SW480 (cell line): ENCODE measurements around the gene SH3TC1.

Experiments used
- DNase-seq: peaks from one replicate; pipeline ENCODE4 v3.0.0-alpha.2; 2016; ENCODE audit warnings: low spot score

Gene SH3TC1

DNA sequence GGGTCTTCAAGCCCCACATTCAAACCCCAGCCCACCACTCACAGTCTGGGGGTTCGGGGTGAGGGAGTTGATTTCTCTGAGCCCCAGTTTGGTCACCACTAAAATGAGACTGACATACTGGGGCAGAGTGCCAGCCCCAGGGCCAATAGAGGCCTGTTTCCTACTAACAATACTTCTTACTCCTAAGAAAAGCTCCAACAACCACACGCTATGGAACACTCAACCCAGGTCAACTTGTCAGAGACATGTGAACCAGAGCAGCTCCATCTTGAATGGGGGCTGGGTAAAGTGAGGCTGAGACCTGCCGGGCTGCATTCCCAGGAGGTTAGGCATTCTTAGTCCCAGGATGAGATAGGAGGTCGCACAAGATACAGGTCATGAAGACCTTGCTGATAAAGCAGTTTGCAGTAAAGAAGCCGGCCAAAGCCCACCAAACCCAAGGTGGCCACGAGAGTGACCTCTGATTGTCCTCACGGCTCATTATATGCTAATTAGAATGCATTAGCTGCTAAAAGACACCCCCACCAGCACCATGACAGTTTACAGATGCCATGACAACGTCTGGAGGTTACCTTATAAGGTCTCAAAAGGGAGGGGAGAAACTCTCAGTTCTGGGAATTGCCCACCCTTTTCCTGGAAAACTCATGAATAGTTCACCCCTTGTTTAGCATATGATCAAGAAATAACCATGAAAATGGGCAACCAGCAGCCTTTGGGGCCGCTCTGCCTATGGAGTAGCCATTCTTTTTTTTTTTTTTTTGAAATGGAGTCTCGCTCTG, 43.9 kb downstream of the SH3TC1 start:
- no peak for DNase-seq

DNA sequence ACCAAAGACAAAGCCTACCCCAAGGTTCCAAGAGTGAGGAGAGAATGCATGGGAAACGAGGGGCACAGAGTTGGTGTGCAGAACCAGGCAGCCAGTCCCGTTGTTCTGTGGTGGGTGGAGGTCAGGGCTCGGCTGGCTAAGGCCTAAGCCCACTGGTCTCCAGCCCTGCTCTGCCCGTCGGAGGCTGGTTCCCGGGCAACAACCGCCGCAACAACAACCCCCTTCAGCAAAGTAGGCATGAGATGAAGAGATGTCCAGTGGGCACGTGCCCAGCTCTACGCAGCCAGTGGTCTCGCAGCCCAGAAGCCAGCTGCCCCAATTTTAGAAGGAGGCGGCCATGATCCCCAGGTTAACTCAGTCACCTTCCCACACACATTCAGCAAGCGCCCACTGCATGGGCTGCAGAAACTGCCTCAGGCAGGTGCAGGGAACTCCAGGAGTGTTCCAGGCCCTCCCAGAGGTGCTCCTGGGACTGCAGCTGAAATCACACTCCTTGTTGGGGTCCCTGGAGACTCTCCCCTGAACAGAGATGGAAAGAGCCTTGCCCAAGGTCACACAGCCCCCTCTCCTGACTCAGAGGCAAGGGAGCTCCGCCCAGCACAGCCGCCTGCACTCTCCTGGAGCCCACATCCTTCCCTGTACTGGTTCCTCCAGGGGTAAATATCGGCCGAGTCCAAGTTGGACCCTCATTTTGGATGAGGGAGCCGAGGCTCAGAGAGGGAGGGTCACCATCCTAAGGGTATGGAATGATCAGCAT, 45.1 kb downstream of the SH3TC1 start:
- DNase-seq, result no peak

DNA sequence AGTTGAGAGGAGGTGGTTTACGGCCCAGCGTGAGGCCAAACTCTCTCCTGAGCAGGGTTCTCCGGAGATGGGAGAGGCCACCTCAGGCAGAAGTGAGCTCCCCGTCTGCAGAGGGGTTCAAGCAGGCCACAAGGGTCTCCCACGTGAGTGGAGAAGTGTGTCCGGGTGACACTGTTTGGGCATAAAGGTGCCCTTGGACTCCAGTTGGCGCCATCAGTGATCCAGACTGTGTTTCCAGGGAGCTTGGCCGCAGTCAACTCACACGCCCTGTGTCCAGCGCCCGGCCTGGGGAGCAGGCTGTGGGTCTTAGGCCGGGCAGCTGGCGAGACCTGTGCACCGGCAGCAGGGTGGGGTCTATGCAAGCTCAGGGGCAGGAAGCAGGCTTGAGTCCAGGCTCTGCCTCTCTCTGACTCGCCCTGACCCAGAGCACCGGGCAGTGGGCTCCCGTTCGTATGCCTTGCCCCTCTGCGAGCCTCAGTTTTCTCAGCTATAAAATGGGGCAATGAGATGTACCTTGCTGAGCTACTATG, 45.9 kb downstream of the SH3TC1 start:
- no peak for DNase-seq

DNA sequence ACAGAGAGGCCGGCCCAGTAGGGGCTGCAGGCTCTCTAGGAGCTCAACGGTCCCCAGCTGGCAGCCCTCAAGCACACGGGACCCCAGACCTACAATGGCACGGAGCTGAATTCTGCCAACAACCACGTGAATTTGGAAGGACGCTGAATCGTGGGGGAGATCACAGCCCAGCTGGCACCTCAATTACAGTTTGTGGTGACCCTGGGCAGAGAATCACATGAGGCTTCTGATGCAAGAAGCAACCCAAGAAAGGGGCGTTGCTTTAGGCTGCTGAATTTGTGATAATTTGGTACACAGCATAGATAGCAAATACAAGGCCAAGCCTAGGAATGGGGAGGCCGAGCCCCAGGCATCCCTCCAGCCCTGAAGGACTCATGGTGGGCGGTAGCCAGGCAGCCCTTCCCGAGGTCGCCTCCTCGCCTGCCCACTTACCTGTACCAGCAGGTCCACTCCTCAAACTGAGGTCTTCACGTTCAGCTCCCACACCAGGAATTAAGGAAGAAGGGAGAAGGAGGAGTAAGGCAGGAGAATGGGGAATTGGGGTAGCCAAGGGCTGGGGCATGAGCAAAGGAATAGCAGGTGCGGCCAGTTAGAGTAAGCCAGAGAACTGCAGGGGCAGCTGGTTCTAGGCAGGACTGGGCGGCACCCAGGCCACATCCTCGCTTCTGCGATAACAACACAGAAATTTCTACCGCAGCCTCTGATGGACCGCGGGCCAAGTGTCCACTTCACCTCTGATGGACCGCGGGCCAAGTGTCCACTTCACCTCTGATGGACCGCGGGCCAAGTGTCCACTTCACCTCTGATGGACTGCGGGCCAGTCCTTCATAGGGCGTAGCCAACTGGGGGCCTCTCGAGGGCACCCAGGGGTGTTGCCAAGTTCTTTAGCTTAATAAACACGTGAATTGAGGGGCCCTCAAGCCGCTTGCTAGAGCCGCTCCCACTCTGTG, 47.1 kb downstream of the SH3TC1 start:
- no peak for DNase-seq

DNA sequence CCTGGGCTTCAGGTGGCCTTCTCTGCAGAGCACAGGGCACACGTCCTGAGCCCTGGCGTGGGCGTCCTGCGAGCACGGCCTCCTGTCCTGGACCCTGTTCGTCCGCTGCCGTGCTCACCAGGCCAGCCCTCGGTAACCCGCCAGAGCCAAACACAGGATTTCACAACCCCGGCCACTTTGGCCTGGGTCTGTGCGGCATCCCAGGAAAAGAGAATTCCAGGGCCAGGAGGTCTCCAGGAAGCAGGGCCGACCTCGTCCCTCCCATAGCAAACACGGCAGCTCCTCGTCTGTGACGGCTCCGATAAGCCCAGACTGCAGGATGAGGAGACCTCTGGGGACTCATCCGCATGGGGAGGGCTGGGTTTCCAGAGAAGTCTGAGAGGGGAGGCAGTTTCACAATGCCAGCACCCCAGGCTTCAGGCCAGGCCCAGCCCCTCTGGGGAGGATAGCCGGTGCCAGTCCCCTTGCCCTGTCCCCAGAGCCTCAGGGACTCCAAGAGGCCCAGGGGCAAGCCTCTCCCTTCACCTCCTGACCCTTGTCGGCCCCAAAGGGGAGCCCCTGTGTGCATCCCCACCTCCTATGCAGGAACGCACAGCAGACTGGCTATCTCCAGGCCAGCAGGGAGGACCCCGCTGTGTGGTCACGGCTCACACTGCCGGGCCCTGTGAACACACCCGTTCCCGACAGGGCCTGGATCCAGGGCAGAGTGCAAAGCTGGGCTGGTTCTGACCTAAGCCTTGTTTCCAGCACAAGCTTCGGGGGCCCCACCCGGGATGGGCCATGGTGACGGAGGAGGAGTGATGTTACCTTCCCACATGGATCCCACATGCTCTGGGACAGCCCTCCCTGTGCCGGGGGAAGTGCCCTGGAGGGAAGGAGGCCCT, 48.2 kb downstream of the SH3TC1 start:
- no peak for DNase-seq

DNA sequence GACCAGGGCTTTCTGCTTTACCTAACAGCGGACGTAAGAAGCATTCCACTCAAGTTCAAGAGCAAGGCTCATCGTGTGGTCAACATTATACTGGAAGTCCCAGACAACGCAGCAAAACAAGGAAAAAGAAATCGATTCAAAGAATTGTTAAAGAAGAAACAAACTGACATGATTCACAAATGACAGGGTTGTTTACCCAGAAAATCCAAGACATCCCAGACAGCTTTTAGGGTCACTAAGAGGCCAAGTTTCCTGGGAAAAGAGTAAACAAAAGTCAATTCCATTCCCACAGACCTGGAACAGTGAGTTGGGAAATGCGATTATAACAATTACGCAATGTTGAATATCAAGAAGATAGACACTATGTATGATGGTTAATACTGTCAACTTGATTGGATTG, 49.0 kb downstream of the SH3TC1 start:
- no peak for DNase-seq

DNA sequence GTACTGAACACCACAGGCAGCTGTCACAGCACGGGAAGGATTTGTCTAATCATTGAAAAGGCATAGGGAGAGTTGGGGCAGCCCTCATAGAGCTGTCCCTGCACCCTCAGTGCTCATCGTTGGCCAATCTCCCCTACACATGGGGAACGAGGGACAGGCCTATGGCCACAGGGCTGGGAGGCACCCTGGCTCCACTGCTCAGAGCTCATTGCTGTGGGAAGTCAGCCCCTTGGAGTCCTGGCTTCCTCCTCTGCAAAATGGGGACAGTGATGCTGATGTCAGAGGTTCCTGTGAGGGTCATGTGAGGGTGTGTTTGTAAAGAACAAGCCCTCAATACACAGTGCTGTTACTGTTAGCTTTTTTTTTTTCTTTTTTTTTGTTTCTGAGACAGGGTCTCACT, 51.1 kb downstream of the SH3TC1 start:
- no peak for DNase-seq

DNA sequence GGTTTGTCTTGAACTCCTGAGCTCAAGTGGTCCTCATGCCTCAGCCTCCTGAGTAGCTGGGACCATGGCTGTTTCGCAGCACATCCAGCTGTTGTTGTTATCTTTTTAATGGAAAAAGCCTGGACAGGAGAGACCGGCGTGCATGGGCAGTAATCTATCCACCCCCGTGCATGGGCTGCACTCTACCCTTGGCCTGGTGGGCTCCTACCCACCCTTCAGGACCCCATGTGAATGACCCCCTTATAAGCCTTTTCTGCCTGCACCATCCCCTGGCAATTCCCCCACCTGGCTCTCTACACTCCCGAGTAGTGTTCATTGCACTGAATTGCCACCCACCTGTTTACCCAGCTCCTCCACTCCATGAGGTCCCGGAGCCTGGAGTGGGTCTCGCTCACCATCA, 51.5 kb downstream of the SH3TC1 start:
- DNase-seq, result no peak

DNA sequence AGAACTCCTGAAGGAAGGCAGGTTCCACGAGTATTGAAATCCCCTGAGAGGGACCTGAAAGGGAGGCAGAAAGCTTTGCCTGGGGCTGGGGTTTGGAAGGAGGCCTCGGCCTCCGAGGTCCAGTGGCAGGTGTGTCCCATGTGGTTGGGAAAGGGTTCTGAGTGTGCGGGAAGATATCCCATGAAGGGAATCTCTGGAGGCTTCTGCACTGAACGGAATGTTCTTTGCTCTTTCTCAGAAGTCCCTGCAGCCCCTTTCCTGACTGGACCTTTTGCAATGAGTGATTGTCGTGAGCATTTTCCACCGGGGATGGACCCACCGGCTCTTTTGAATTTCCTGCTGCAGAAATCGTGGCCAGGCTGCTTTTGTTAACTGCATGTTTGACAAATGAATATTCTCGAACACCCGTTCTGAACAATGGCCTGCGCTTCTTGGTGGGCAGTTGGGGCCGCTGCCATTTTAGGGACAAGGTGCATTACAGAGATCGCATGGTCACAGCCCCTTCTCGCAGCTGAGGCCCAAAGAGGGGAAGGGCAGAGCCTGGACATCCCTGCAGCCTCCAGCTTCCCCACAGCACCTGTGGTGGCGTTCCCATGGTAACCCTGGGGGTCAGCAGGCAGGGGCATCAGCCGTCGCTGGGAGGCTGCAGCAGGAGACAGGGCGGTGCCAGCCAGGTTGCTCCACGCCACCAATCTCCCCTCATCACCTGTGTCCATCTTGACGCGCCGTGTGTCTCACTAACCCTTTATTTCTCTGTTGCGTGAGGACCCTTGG, 52.2 kb downstream of the SH3TC1 start:
- DNase-seq, result no peak

DNA sequence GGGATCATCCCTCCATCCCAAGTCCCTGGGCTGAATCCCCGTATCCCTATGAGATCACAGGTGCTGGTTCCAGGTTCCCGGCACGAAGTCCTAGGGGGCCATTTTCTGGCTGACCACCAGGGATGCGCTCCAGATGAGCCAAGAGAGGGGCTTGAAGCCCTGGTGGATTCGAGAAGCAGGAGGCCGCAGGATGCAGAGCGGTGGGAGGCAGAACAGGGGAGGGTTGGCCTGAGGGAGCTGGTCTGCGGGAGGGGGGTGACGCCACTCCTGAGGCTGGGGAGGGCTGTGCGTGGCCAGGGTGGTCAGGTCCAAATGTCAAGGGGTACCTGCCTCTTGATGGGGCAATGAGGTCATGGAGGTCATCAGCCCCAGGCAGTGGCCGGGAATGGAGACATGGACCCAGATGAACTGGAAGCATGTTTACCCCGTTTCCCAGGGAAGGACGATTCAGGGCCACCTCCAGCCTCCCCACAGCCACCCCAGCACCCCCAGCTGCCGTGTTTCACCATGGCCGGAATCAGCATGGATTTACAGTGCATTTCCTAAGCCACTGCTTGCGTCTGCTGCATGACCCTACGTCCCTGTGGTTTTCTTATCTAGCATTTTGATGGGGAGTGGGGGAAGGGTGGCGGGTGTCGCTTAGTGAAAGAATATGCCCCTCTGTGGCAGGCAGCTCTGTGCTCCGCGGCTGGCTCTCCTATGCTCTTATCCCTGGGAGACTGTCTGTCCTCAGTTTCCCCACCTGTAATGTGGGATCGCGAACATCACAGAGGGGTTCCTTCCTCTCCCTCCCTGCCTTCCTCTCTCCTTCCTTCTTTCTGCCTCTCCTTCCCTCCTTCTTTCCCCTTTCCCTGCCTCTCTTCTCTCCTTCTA, 53.4 kb downstream of the SH3TC1 start:
- no peak for DNase-seq

DNA sequence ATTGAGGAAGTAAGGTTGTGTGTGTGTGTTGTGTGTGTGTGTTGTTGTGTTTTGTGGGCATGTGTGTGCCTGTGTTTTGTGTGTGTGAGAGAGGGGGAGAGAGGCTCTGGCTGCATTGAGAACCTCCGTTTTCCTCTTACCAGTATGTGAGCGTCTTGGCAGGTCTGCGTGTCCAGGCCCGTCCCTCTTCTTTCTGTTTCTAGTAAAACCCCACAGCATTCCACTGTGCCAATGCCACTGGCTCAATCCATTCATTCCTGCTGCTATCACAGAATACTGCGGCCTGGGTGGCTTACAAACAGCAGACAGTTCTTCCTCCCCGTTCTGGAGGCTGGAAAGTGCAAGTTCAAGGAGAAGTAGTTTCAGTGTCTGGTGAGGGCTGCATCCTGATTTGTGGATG, 55.0 kb downstream of the SH3TC1 start:
- DNase-seq, result no peak

DNA sequence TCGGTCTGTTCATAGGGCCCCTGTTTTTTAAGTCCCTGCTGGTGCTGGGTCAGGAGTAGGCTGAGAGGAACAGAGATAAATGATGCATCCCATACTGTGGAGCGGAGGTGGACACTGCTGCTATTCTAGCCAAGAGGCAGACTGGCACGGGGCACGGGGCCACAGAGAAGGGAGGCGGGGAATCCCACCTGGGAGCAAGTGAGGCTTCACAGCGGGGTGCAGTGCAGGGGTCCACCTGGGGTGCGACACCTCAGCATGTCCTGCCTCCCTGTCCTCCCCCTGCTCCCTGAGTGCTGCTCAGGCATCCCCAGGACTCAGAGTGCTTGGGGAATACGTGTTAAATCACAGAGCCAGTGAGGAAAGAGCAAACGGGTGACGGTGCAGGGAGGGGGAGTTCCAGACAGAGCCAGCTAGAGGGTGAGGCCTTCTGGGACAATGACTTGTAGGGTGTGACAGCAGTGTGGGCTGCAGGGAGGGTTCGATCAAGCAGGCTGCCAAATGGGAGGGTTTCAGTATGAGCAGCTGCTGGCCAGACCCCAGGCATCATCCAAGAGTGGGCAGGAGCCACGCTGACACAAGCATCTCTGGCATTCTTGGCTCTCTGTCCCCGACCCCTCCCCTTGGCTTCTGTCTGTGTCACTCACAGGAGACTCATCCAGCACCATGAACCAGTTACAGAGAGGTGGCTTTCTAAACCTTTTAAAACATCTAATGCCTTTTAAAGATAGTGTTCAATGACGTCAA, 56.8 kb downstream of the SH3TC1 start:
- DNase-seq, result no peak

DNA sequence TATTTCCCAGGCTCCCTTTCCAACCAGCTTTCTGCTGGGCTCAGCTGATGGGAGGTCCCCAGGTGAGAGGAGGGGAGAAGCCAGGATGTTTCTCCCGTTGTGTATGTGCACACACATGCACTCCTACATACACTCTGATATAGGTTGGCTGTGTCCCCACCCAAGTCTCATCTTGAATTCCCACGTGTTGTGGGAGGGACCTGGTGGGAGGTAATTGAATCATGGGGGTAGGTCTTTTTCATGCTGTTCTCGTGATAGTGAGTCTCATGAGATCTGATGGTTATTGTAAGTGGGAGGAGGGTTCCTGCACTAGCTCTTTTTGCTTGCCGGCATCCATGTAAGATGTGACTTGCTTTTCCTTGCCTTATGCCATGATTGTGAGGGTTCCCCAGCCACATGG, 58.8 kb downstream of the SH3TC1 start:
- no peak for DNase-seq

DNA sequence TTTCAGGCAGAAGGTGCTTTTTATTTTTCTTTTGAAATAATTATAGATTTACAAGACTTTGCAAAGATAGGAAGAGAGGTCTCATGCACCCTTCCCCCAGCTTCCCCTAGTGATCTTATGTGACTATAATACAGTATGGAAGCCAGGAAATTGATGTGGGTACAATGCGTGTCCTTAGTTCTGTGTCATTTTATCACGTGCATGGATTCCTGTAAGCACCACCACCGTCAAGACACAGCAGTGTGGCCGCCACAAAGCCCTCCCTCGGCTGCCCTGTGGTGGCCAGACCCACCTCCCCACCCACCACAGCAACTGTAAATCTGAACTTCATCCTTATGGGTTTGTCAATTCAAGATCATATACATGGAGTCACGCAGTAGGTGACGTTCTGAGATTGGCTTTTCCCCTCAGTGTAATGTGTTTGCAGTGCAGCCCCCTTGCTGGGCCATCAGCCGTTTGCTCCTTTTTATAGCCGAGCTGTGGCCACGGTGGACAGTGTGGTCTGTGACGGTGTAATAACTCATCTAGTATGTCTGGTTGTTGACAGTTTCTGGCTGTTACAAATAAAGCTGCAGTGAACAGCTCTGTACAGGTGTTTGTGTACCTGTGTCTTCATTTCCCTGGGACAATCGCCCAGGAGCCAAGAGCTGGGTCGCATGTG, 59.6 kb downstream of the SH3TC1 start:
- no peak for DNase-seq

DNA sequence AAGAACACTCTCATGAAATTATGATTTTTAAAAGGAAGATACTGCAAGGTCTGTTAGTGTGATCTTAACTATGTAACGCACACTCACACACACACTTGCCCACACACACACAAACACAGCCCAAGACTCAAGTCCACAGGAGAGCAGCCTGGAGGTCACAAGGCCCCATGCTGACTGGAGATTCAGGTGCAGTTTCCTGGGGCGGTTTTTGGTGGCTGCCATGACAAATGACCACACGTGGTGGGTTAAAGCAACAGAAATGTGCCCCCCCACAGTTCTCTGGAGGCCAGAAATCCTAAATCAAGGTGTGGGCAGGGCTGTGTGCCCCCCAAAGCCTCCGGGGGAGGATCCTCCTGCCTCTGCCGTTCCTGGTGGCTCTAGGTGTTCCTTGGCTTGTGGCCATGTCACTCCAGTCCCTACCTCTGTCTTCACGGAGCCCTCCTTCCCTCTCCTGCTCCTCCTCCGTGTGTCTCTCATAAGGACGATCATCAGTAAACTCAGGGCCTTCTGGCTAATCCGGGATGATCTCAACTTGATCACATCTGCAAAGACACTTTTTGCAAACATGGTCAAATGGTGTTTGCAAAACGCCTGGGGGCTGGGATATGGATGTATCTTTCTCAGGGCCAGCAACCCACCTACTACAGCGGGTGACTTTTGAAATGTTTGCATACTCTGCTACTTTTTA, 60.8 kb downstream of the SH3TC1 start:
- no peak for DNase-seq

DNA sequence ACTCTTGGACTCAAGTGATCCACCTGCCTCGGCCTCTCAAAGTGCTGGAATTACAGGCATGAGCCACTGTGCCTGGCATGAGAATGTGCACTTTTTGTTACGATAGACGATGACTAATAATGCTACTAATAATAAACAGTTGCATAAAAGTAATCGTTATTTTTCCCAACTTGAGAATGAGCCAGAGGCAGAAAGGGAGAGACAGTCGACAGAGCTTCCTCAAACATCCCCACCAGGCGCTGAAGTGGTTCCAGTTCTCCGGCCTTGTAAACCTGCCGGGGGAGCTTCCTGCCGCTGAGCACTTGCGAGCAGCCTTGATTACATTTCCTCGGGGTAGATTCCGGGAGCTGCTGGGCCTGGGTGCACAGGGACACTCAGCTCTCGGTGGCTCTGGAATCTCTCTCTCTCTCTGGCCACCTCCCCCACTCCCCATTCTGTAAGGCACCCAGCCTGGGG, 61.6 kb downstream of the SH3TC1 start:
- no peak for DNase-seq

DNA sequence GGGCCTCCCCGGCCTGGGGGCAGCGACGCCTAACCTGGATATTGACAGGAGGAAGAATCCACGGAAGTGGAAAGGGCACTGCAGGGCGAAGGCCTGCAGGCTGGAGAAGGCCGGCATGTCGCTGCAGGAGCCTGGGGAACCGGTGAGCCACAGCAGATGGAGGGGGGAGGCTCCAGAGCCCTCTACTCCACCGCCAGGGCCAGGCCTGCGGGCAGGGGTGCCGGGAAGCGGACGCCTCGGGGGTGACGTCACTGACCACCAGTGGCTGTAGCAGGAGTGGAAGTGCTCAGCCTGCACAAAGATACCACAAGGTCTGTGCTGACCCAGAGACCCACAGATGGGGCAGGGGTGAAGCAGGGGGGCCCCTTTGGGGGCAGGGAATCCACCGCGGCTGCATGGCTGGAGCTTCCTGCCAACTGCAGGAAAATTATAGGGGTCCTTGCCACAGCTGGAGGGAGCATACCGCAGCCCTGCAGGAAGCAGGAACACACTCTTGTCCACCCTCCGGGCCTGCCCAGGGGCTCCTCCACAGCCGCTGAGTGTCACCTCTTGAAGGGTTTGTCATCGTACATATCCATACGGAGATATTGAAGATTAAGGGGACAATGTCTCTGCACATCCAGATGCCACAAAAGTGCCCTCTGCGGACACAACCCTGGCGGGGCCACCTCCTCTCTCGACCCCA, 62.9 kb downstream of the SH3TC1 start:
- no peak for DNase-seq
